Liver (tissue), 9 donors: ENCODE measurements around the gene RTL3. TPM values are rescaled to one million over a fixed set of nuclear protein-coding genes. Genes with fewer than 3 reads are reported as not detected.

Experiments
- DNase-seq: peaks from one replicate; pipeline ENCODE4 v3.0.0-alpha.2; 2017; ENCODE audit warnings: low spot score
- H3K27ac ChIP-seq, 2 donors: one replicate each; pipeline ENCODE4 v1.7.0; 2013; ENCODE audit warnings: inconsistent platforms in 2 of 2, low read length in 2 of 2, control low read depth in 1 of 2, low read depth in 1 of 2, mild to moderate bottlenecking in 1 of 2
- H3K27me3 ChIP-seq, 4 donors: one replicate each; pipeline versions ENCODE4 v1.6.1 to v1.7.0; 2013; ENCODE audit warnings: low read length in 3 of 4, inconsistent platforms in 1 of 4, mild to moderate bottlenecking in 1 of 4, moderate library complexity in 1 of 4; ENCODE audit not compliant: control insufficient read depth in 4 of 4, insufficient read depth in 4 of 4
- H3K36me3 ChIP-seq, 4 donors: one replicate each; pipeline versions ENCODE4 v1.6.1 to v1.7.0; 2013; ENCODE audit warnings: low read length in 3 of 4, mild to moderate bottlenecking in 3 of 4, low read depth in 1 of 4, moderate library complexity in 1 of 4; ENCODE audit not compliant: control insufficient read depth in 4 of 4, insufficient read depth in 3 of 4
- H3K4me1 ChIP-seq, 4 donors: one replicate each; pipeline versions ENCODE4 v1.6.1 to v1.7.0; 2013; ENCODE audit warnings: low read length in 3 of 4, mild to moderate bottlenecking in 3 of 4, moderate library complexity in 1 of 4; ENCODE audit not compliant: control insufficient read depth in 4 of 4, insufficient read depth in 4 of 4
- H3K4me3 ChIP-seq, 3 donors: one replicate each; pipeline versions ENCODE4 v1.6.1 to v1.7.0; 2013; ENCODE audit warnings: low read length in 3 of 3, control low read depth in 1 of 3, low read depth in 1 of 3, mild to moderate bottlenecking in 1 of 3
- H3K9ac ChIP-seq, 2 donors: one replicate each; pipeline ENCODE4 v1.7.0; 2013; ENCODE audit warnings: low read length in 2 of 2, mild to moderate bottlenecking in 2 of 2, moderate library complexity in 2 of 2, control low read depth in 1 of 2, low read depth in 1 of 2
- H3K9me3 ChIP-seq, 4 donors: one replicate each; pipeline versions ENCODE4 v1.6.1 to v1.7.0; 2013; ENCODE audit warnings: low read length in 3 of 4; ENCODE audit not compliant: control insufficient read depth in 4 of 4
- CTCF ChIP-seq: fragments of 150-350 bp; IDR thresholded peaks from 2 replicates; pipeline ENCODE4 v1.5.1; 2017; ENCODE audit warnings: improper control_type of control experiment, low read depth, low read length; ENCODE audit not compliant: missing input control
- EGR1 ChIP-seq, 2 donors: IDR thresholded peaks; 2 replicates each; pipeline ENCODE4 v1.6.1; 2016 to 2018; ENCODE audit warnings: antibody characterized with exemption in 2 of 2, low read depth in 2 of 2
- FOXA2 ChIP-seq: IDR thresholded peaks from 2 replicates; pipeline ENCODE4 v1.6.1; 2016; ENCODE audit warnings: antibody characterized with exemption
- GABPA ChIP-seq, 2 donors: IDR thresholded peaks in 1 of 2; conservative IDR thresholded peaks in 1 of 2; 2 replicates each; pipeline ENCODE4 v1.6.1; 2016; ENCODE audit warnings: antibody characterized with exemption in 2 of 2, mild to moderate bottlenecking in 1 of 2, moderate library complexity in 1 of 2
- HNF4A ChIP-seq, 2 donors: conservative IDR thresholded peaks; 2 replicates each; pipeline ENCODE4 v1.6.1; 2016; ENCODE audit warnings: antibody characterized with exemption in 2 of 2, mild to moderate bottlenecking in 2 of 2
- HNF4G ChIP-seq: IDR thresholded peaks from 2 replicates; pipeline ENCODE4 v1.6.1; 2016; ENCODE audit warnings: antibody characterized with exemption
- JUND ChIP-seq, 2 donors: IDR thresholded peaks; 2 replicates each; pipeline ENCODE4 v1.6.1; 2016; ENCODE audit warnings: antibody characterized with exemption in 2 of 2
- NR2F2 ChIP-seq: IDR thresholded peaks from 2 replicates; pipeline ENCODE4 v1.6.1; 2016; ENCODE audit warnings: antibody characterized with exemption
- RAD21 ChIP-seq, 2 donors: IDR thresholded peaks; 2 replicates each; pipeline ENCODE4 v1.6.1; 2016; ENCODE audit warnings: antibody characterized with exemption in 2 of 2, mild to moderate bottlenecking in 2 of 2
- REST ChIP-seq: IDR thresholded peaks from 2 replicates; pipeline ENCODE4 v1.6.1; 2016; ENCODE audit warnings: antibody characterized with exemption, mild to moderate bottlenecking
- RXRA ChIP-seq, 2 donors: IDR thresholded peaks; 2 replicates each; pipeline ENCODE4 v1.6.1; 2017 to 2018; ENCODE audit warnings: antibody characterized with exemption in 2 of 2, mild to moderate bottlenecking in 1 of 2
- SP1 ChIP-seq: IDR thresholded peaks from 2 replicates; pipeline ENCODE4 v1.6.1; 2018; ENCODE audit warnings: antibody characterized with exemption, mild to moderate bottlenecking
- ZBTB33 ChIP-seq: IDR thresholded peaks from 2 replicates; pipeline ENCODE4 v1.6.1; 2016; ENCODE audit warnings: antibody characterized with exemption
- WGBS: extraction: QIAGEN DNeasy Blood & Tissue Kit; methylation state at CpG from one replicate; pipeline ENCODE4 v1.1.7; 2013; 5-methylcytosine and 5-hydroxymethylcytosine counted together
- polyA plus RNA-seq, 2 donors: library from polyadenylated mRNA; stranded (reverse) in 1 of 2; unstranded in 1 of 2; fragments of 200-250 nt in 1 of 2; fragments of >200 nt in 1 of 2; fragmentation: Nextera tagmentation in 1 of 2; extraction: Ambion mirVana in 1 of 2; gene quantifications; one replicate each; pipeline versions ENCODE4 v1.2.1 to v1.2.3, GENCODE V29; 2013 to 2015
- total RNA-seq, 2 donors: library from RNA; depleted of rRNA; stranded (reverse); fragments of >200 nt; gene quantifications; one replicate each; pipeline ENCODE4 v1.2.3, GENCODE V29; 2014
- donor health status: healthy.
- donor health status: healthy.
- donor health status: healthy.
- donor health status: healthy.
- donor health status: healthy.

Gene RTL3
- total and polyA plus RNA-seq, 4 donors, result not detected

GRCh38 chrX:78693012-78693411, 33.9 kb upstream of the RTL3 start:
- H3K27me3 ChIP-seq, result peaks cover 0 to 7% (median 0%) of the 10 kb centered on the region in 4 donors
- H3K9me3 ChIP-seq, result no peaks in the 10 kb centered on the region
- no peak for DNase-seq
- no peak for TF ChIP-seq SP1
- TF ChIP-seq HNF4G, result no peak
- no peak for TF ChIP-seq RAD21 (IDR thresholded peaks at IDR 0.05)
- no peak for TF ChIP-seq REST
- TF ChIP-seq EGR1 (IDR thresholded peaks at IDR 0.05; ENCODE audit: low read depth in 2 of 2), result no peak
- TF ChIP-seq NR2F2, result no peak
- no peak for TF ChIP-seq JUND (IDR thresholded peaks at IDR 0.05)
- no peak for TF ChIP-seq ZBTB33
- no peaks in the 10 kb centered on the region for H3K4me1 ChIP-seq
- 74% methylated on average over 3 of the region's 3 CpGs for WGBS
- no peak overlapping the region for H3K27ac ChIP-seq
- no peak overlapping the region for H3K4me3 ChIP-seq
- H3K36me3 ChIP-seq, result no peaks in the 10 kb centered on the region
- no peak overlapping the region for H3K9ac ChIP-seq

- H3K4me3 ChIP-seq, result no peak overlapping the region
- DNase-seq, result no peak
- no peak overlapping the region for H3K9ac ChIP-seq
- no peaks in the 10 kb centered on the region for H3K36me3 ChIP-seq
- TF ChIP-seq EGR1 (IDR thresholded peaks at IDR 0.05; ENCODE audit: low read depth in 2 of 2) (no peak), FOXA2 (no peak), ZBTB33 (no peak), GABPA (IDR thresholded peaks at IDR 0.05 in 1 of 2, conservative IDR thresholded peaks at IDR 0.05 in 1 of 2) (no peak), HNF4G (no peak)
- no peaks in the 10 kb centered on the region for H3K27me3 ChIP-seq
- 93% methylated on average over 2 of the region's 2 CpGs for WGBS
- H3K9me3 ChIP-seq, result no peaks in the 10 kb centered on the region
- no peak overlapping the region for H3K27ac ChIP-seq
- no peaks in the 10 kb centered on the region for H3K4me1 ChIP-seq
Measured at GRCh38 chrX:78687586-78687985, 28.5 kb upstream of the RTL3 start.

- H3K36me3 ChIP-seq, result no peaks in the 10 kb centered on the region
- H3K27me3 ChIP-seq, result peaks cover 0 to 2% (median 0%) of the 10 kb centered on the region in 4 donors
- H3K27ac ChIP-seq, result no peak overlapping the region
- no peak overlapping the region for H3K4me3 ChIP-seq
- no peak overlapping the region for H3K9ac ChIP-seq
- DNase-seq, result no peak
- no peaks in the 10 kb centered on the region for H3K9me3 ChIP-seq
- TF ChIP-seq RXRA (IDR thresholded peaks at IDR 0.05) (no peak), EGR1 (IDR thresholded peaks at IDR 0.05; ENCODE audit: low read depth in 2 of 2) (no peak), REST (no peak), SP1 (no peak), FOXA2 (no peak), NR2F2 (no peak), CTCF (no peak), JUND (IDR thresholded peaks at IDR 0.05) (no peak), HNF4A (conservative IDR thresholded peaks at IDR 0.05) (no peak), RAD21 (IDR thresholded peaks at IDR 0.05) (no peak)
- no peaks in the 10 kb centered on the region for H3K4me1 ChIP-seq
Measured at GRCh38 chrX:78673246-78673645, 14.1 kb upstream of the RTL3 start.
